ENCODE results near the gene ARGFX. TPM values are rescaled to one million over a fixed set of nuclear protein-coding genes. Genes with fewer than 3 reads are reported as not detected.
A peak's percentile ranks its signal among the peaks of the same experiment; 100 is the strongest.

ARGFX gene
- polyA plus RNA-seq (2012; ENCODE audit: insufficient read depth, insufficient read length, low read depth): not detected

GRCh38 chr3:121567649-121568048 lies at the start of gene ARGFX:
ARGFX (plus strand) TSS chr3:121567949; CDS start chr3:121570714, 2,765 bp downstream.
- H3K9me3 ChIP-seq: no peaks in the 10 kb centered on the region
- no peaks in the 10 kb centered on the region for H3K4me1 ChIP-seq
- H3K4me3 ChIP-seq (ENCODE audit: low read depth, low read length): no peak within 1 kb of the TSS
- H3K27me3 ChIP-seq: no peaks in the 10 kb centered on the region; the same call in 1 of the 2 replicates
- DNase-seq: no peak
- no peak for TF ChIP-seq CTCF (IDR thresholded peaks at IDR 0.05; ENCODE audit: low read depth, low read length)
- H3K36me3 ChIP-seq: no peaks in the 10 kb centered on the region

GRCh38 chr3:121517953-121518655 lies 49.6 kb upstream of the ARGFX start:
- no peak overlapping the region for H3K4me3 ChIP-seq (ENCODE audit: low read depth, low read length)
- DNase-seq: no peak
- no peaks in the 10 kb centered on the region for H3K27me3 ChIP-seq
- no peaks in the 10 kb centered on the region for H3K9me3 ChIP-seq
- no peak for TF ChIP-seq CTCF (IDR thresholded peaks at IDR 0.05; ENCODE audit: low read depth, low read length)
- H3K4me1 ChIP-seq: no peaks in the 10 kb centered on the region
- H3K36me3 ChIP-seq: peaks cover 18% of the 10 kb centered on the region

- no peaks in the 10 kb centered on the region for H3K27me3 ChIP-seq
- DNase-seq: no peak
- H3K4me3 ChIP-seq (ENCODE audit: low read depth, low read length): no peak overlapping the region
- H3K36me3 ChIP-seq: peaks cover 14% of the 10 kb centered on the region
- TF ChIP-seq CTCF (IDR thresholded peaks at IDR 0.05; ENCODE audit: low read depth, low read length): no peak
- H3K9me3 ChIP-seq: no peaks in the 10 kb centered on the region
- H3K4me1 ChIP-seq: no peaks in the 10 kb centered on the region
Measured at GRCh38 chr3:121520510-121520909, 47.2 kb upstream of the ARGFX start.

GRCh38 chr3:121529308-121529707 lies 38.4 kb upstream of the ARGFX start:
- TF ChIP-seq CTCF (IDR thresholded peaks at IDR 0.05; ENCODE audit: low read depth, low read length): peak; percentile 42
- H3K9me3 ChIP-seq: no peaks in the 10 kb centered on the region
- H3K4me3 ChIP-seq (ENCODE audit: low read depth, low read length): no peak overlapping the region
- H3K4me1 ChIP-seq: no peaks in the 10 kb centered on the region
- no peak for DNase-seq
- H3K36me3 ChIP-seq: peaks cover 28% of the 10 kb centered on the region
- H3K27me3 ChIP-seq: no peaks in the 10 kb centered on the region

GRCh38 chr3:121531269-121531668 lies 36.5 kb upstream of the ARGFX start:
- no peaks in the 10 kb centered on the region for H3K9me3 ChIP-seq
- no peaks in the 10 kb centered on the region for H3K4me1 ChIP-seq
- H3K36me3 ChIP-seq: peaks cover 44% of the 10 kb centered on the region
- DNase-seq: no peak
- no peak overlapping the region for H3K4me3 ChIP-seq (ENCODE audit: low read depth, low read length)
- TF ChIP-seq CTCF (IDR thresholded peaks at IDR 0.05; ENCODE audit: low read depth, low read length): no peak
- no peaks in the 10 kb centered on the region for H3K27me3 ChIP-seq

- TF ChIP-seq CTCF (IDR thresholded peaks at IDR 0.05; ENCODE audit: low read depth, low read length): no peak
- no peaks in the 10 kb centered on the region for H3K4me1 ChIP-seq
- no peak overlapping the region for H3K4me3 ChIP-seq (ENCODE audit: low read depth, low read length)
- no peaks in the 10 kb centered on the region for H3K27me3 ChIP-seq
- H3K9me3 ChIP-seq: no peaks in the 10 kb centered on the region
- DNase-seq: no peak
- H3K36me3 ChIP-seq: peaks cover 29% of the 10 kb centered on the region
Measured at GRCh38 chr3:121542924-121543323, 24.8 kb upstream of the ARGFX start.
